Neural crest cell (in vitro differentiated cells): ENCODE results near the gene ECHDC3. TPM values are rescaled to one million over a fixed set of nuclear protein-coding genes. Genes with fewer than 3 reads are reported as not detected.

Experiments used
- DNase-seq: peaks from one replicate; pipeline ENCODE4 v3.0.0; 2021; ENCODE audit warnings: low read depth, mixed read lengths, low spot score
- H3K27ac Mint-ChIP-seq: one replicate; pipeline ENCODE4 v1.8.0; 2021; ENCODE audit warnings: mild to moderate bottlenecking, mixed read lengths; ENCODE audit not compliant: unreplicated experiment
- H3K27me3 Mint-ChIP-seq: 2 replicates; pipeline ENCODE4 v1.8.0; 2021; ENCODE audit warnings: low read depth, mild to moderate bottlenecking, mixed read lengths
- H3K36me3 Mint-ChIP-seq: 2 replicates; pipeline ENCODE4 v1.8.0; 2021; ENCODE audit warnings: low read depth, mild to moderate bottlenecking, mixed read lengths
- H3K4me1 Mint-ChIP-seq: 2 replicates; pipeline ENCODE4 v1.8.0; 2021; ENCODE audit warnings: mixed read lengths
- H3K4me3 Mint-ChIP-seq: one replicate; pipeline ENCODE4 v1.8.0; 2021; ENCODE audit warnings: mild to moderate bottlenecking, mixed read lengths
- H3K9me3 Mint-ChIP-seq: 2 replicates; pipeline ENCODE4 v1.8.0; 2021; ENCODE audit warnings: mixed read lengths
- total RNA-seq: library from RNA; stranded (reverse); gene quantifications from 2 replicates; pipeline ENCODE4 v1.2.1, GENCODE V29; 2021
- TF ChIP-seq, protein P1 (sequence below): fragments of 200-600 bp; sonication (generic); conservative IDR thresholded peaks from 2 replicates; pipeline ENCODE4 v1.5.0; 2021; ENCODE audit warnings: antibody characterized with exemption, mild to moderate bottlenecking

Gene ECHDC3
- total RNA-seq, 1 donor from 2014 or later: 5.3 TPM

DNA sequence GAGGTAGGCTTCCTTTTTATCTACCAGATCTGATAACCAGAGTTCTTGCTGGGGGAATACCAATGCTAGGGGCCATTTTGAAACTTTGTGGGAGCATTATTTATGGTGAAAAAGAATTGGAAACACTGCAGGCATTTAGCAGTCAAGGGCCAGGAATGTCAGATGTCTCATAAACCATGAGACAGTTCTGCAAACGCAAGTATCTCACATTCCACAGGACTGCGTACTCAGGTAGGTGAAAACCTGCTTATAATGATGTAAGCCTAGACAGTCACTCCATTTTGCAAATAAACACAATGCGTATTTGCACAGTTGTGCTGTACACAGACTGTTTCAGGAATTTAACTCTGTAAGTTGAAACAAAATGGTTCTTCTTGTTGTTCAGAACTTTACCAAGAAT is 33.9 kb downstream of the ECHDC3 start:
- TF ChIP-seq, protein P1, sequence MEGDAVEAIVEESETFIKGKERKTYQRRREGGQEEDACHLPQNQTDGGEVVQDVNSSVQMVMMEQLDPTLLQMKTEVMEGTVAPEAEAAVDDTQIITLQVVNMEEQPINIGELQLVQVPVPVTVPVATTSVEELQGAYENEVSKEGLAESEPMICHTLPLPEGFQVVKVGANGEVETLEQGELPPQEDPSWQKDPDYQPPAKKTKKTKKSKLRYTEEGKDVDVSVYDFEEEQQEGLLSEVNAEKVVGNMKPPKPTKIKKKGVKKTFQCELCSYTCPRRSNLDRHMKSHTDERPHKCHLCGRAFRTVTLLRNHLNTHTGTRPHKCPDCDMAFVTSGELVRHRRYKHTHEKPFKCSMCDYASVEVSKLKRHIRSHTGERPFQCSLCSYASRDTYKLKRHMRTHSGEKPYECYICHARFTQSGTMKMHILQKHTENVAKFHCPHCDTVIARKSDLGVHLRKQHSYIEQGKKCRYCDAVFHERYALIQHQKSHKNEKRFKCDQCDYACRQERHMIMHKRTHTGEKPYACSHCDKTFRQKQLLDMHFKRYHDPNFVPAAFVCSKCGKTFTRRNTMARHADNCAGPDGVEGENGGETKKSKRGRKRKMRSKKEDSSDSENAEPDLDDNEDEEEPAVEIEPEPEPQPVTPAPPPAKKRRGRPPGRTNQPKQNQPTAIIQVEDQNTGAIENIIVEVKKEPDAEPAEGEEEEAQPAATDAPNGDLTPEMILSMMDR: no peak
- no peaks in the 10 kb centered on the region for H3K27me3 Mint-ChIP-seq
- no peak overlapping the region for H3K27ac Mint-ChIP-seq
- no peaks in the 10 kb centered on the region for H3K9me3 Mint-ChIP-seq
- H3K36me3 Mint-ChIP-seq: no peaks in the 10 kb centered on the region
- no peaks in the 10 kb centered on the region for H3K4me1 Mint-ChIP-seq
- no peak overlapping the region for H3K4me3 Mint-ChIP-seq
- no peak for DNase-seq

- Mint-ChIP-seq H3K27ac (no peak overlapping the region), H3K27me3 (no peaks in the 10 kb centered on the region), H3K4me3 (no peak overlapping the region), H3K9me3 (no peaks in the 10 kb centered on the region), H3K36me3 (no peaks in the 10 kb centered on the region), H3K4me1 (no peaks in the 10 kb centered on the region)
- DNase-seq: no peak
- TF ChIP-seq, protein P1: no peak
Observed at GRCh38 chr10:11781114-11781513, 38.9 kb downstream of the ECHDC3 start.

GRCh38 chr10:11782793-11783557 is 40.8 kb downstream of the ECHDC3 start:
- peak; percentile 12 for DNase-seq
- Mint-ChIP-seq H3K4me1 (no peaks in the 10 kb centered on the region), H3K36me3 (no peaks in the 10 kb centered on the region), H3K27me3 (no peaks in the 10 kb centered on the region), H3K4me3 (no peak overlapping the region), H3K9me3 (no peaks in the 10 kb centered on the region), H3K27ac (no peak overlapping the region)
- TF ChIP-seq, protein P1: peak; percentile 88

DNA sequence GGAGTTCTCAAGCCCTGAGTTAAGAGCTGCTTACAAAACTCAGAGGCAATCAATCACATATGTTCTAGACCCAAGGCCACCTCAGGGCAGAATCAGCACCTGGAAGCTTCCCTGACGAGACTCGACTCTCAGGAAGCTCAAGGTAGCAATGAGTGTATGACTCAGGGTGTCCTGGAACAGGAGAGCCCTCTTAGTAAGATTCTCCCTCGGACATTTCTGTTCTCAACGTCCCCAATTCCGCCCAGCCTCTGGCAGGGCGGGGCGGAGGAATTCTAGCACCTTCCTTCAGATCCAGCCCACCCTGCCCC is 41.3 kb downstream of the ECHDC3 start:
- TF ChIP-seq, protein P1: no peak
- no peak overlapping the region for H3K4me3 Mint-ChIP-seq
- no peak for DNase-seq
- no peaks in the 10 kb centered on the region for H3K9me3 Mint-ChIP-seq
- H3K27ac Mint-ChIP-seq: no peak overlapping the region
- H3K36me3 Mint-ChIP-seq: no peaks in the 10 kb centered on the region
- no peaks in the 10 kb centered on the region for H3K27me3 Mint-ChIP-seq
- H3K4me1 Mint-ChIP-seq: no peaks in the 10 kb centered on the region

GRCh38 chr10:11787374-11787773 is 45.2 kb downstream of the ECHDC3 start:
- no peaks in the 10 kb centered on the region for H3K27me3 Mint-ChIP-seq
- TF ChIP-seq, protein P1: no peak
- no peak for DNase-seq
- H3K27ac Mint-ChIP-seq: no peak overlapping the region
- no peaks in the 10 kb centered on the region for H3K36me3 Mint-ChIP-seq
- no peaks in the 10 kb centered on the region for H3K4me1 Mint-ChIP-seq
- no peak overlapping the region for H3K4me3 Mint-ChIP-seq
- H3K9me3 Mint-ChIP-seq: no peaks in the 10 kb centered on the region
